SK-N-SH treated with all-trans-retinoic acid at 6 μM for 48 hours (cell line): Measurements from ENCODE around the gene ZFP42.

Experiments used
- ARNTL ChIP-seq: fragments of 450-650 bp; formaldehyde crosslinking; IDR thresholded peaks from 2 replicates; pipeline ENCODE4 v1.5.0; 2020; ENCODE audit warnings: low read depth, mild to moderate bottlenecking, moderate library complexity, borderline replicate concordance
- BACH2 ChIP-seq: fragments of 250-450 bp; sonication (Bioruptor Pico); IDR thresholded peaks from 2 replicates; pipeline ENCODE4 v1.9.0; 2021; ENCODE audit warnings: mild to moderate bottlenecking, borderline replicate concordance
- CSDC2 ChIP-seq: fragments of 250-450 bp; sonication (Bioruptor Pico); IDR thresholded peaks from 2 replicates; pipeline ENCODE4 v1.5.0; 2020; ENCODE audit warnings: mild to moderate bottlenecking, moderate library complexity
- ESRRG ChIP-seq: fragments of 250-450 bp; sonication (Bioruptor Pico); IDR thresholded peaks from 2 replicates; pipeline ENCODE4 v1.6.1; 2021; ENCODE audit warnings: mild to moderate bottlenecking
- SNAI2 ChIP-seq: fragments of 250-450 bp; sonication (Bioruptor Pico); IDR thresholded peaks from 2 replicates; pipeline ENCODE4 v1.5.0; 2020; ENCODE audit warnings: mild to moderate bottlenecking, moderate library complexity
- TOX ChIP-seq: fragments of 250-450 bp; sonication (Bioruptor Pico); IDR thresholded peaks from 2 replicates; pipeline ENCODE4 v1.8.0; 2021; ENCODE audit warnings: mild to moderate bottlenecking, moderate library complexity, borderline replicate concordance
- ZC3H10 ChIP-seq: fragments of 250-450 bp; sonication (Bioruptor Pico); IDR thresholded peaks from 2 replicates; pipeline ENCODE4 v1.5.1; 2021; ENCODE audit warnings: mild to moderate bottlenecking, moderate library complexity
- ZFP3 ChIP-seq: fragments of 250-450 bp; sonication (Bioruptor Pico); IDR thresholded peaks from 2 replicates; pipeline ENCODE4 v1.5.0; 2020; ENCODE audit warnings: mild to moderate bottlenecking, moderate library complexity
- ZFP30 ChIP-seq: fragments of 450-650 bp; formaldehyde crosslinking; IDR thresholded peaks from 2 replicates; pipeline ENCODE4 v1.5.0; 2022; ENCODE audit warnings: mild to moderate bottlenecking, moderate library complexity
- ZNF565 ChIP-seq: fragments of 450-650 bp; formaldehyde crosslinking; conservative IDR thresholded peaks from 2 replicates; pipeline ENCODE4 v1.5.0; 2020; ENCODE audit warnings: low read depth, mild to moderate bottlenecking, moderate library complexity
- ZNF70 ChIP-seq: fragments of 450-650 bp; formaldehyde crosslinking; IDR thresholded peaks from 2 replicates; pipeline ENCODE4 v1.5.0; 2020; ENCODE audit warnings: mild to moderate bottlenecking, moderate library complexity
- TF ChIP-seq, protein P1 (sequence below): fragments of 250-450 bp; sonication (Bioruptor Pico); IDR thresholded peaks from 2 replicates; pipeline ENCODE4 v1.8.0; 2020; ENCODE audit warnings: mild to moderate bottlenecking, moderate library complexity, borderline replicate concordance
- TF ChIP-seq, protein P2 (sequence below): fragments of 250-450 bp; sonication (Bioruptor Pico); IDR thresholded peaks from 2 replicates; pipeline ENCODE4 v1.5.1; 2021; ENCODE audit warnings: mild to moderate bottlenecking, moderate library complexity
- TF ChIP-seq, protein P3 (sequence below): fragments of 250-450 bp; sonication (Bioruptor Pico); IDR thresholded peaks from 2 replicates; pipeline ENCODE4 v1.5.1; 2020; ENCODE audit warnings: low read depth, mild to moderate bottlenecking, moderate library complexity

DNA sequence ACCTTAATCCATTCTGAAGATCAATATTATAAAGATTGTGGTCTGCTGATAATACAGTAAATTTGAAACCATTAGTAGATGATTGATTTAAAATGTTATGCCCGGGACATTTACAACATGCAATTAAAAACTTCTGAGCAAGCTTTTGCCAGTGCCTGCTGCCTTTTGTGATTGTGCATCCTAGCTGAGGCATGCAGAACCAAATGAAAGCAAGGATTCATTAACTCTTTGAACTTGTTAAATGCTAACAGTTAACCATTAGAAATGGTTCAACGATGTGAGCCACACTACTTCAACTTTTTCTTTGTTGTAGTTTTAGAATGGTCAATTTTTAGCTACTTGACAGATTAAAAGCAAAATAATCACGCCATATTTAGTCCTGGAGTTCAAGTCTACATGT is 51.1 kb downstream of the ZFP42 start:
- TF ChIP-seq CSDC2 (CRISPR knock-in tag) (no peak), ZNF565 (CRISPR knock-in tag) (no peak), ZFP3 (no peak), BACH2 (CRISPR knock-in tag) (no peak), TOX (no peak), ARNTL (CRISPR knock-in tag) (no peak), SNAI2 (CRISPR knock-in tag) (no peak), ZC3H10 (CRISPR knock-in tag) (no peak), ESRRG (no peak), ZNF70 (CRISPR knock-in tag) (no peak), ZFP30 (CRISPR knock-in tag) (no peak)
- TF ChIP-seq, protein P1, sequence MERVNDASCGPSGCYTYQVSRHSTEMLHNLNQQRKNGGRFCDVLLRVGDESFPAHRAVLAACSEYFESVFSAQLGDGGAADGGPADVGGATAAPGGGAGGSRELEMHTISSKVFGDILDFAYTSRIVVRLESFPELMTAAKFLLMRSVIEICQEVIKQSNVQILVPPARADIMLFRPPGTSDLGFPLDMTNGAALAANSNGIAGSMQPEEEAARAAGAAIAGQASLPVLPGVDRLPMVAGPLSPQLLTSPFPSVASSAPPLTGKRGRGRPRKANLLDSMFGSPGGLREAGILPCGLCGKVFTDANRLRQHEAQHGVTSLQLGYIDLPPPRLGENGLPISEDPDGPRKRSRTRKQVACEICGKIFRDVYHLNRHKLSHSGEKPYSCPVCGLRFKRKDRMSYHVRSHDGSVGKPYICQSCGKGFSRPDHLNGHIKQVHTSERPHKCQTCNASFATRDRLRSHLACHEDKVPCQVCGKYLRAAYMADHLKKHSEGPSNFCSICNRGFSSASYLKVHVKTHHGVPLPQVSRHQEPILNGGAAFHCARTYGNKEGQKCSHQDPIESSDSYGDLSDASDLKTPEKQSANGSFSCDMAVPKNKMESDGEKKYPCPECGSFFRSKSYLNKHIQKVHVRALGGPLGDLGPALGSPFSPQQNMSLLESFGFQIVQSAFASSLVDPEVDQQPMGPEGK (CRISPR knock-in tag): no peak
- TF ChIP-seq, protein P2, sequence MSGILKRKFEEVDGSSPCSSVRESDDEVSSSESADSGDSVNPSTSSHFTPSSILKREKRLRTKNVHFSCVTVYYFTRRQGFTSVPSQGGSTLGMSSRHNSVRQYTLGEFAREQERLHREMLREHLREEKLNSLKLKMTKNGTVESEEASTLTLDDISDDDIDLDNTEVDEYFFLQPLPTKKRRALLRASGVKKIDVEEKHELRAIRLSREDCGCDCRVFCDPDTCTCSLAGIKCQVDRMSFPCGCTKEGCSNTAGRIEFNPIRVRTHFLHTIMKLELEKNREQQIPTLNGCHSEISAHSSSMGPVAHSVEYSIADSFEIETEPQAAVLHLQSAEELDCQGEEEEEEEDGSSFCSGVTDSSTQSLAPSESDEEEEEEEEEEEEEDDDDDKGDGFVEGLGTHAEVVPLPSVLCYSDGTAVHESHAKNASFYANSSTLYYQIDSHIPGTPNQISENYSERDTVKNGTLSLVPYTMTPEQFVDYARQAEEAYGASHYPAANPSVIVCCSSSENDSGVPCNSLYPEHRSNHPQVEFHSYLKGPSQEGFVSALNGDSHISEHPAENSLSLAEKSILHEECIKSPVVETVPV (CRISPR knock-in tag): no peak
- TF ChIP-seq, protein P3, sequence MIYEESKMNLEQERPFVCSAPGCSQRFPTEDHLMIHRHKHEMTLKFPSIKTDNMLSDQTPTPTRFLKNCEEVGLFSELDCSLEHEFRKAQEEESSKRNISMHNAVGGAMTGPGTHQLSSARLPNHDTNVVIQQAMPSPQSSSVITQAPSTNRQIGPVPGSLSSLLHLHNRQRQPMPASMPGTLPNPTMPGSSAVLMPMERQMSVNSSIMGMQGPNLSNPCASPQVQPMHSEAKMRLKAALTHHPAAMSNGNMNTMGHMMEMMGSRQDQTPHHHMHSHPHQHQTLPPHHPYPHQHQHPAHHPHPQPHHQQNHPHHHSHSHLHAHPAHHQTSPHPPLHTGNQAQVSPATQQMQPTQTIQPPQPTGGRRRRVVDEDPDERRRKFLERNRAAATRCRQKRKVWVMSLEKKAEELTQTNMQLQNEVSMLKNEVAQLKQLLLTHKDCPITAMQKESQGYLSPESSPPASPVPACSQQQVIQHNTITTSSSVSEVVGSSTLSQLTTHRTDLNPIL: no peak
